HepG2 (cell line): ENCODE results near the gene ING1. TPM values are rescaled to one million over a fixed set of nuclear protein-coding genes. Genes with fewer than 3 reads are reported as not detected.
A peak's percentile ranks its signal among the peaks of the same experiment; 100 is the strongest.

ENCODE experiments used
- ARID2 ChIP-seq: sonication (generic); formaldehyde crosslinking; IDR thresholded peaks from 2 replicates; pipeline ENCODE4 v1.8.1; 2022; ENCODE audit warnings: mild to moderate bottlenecking, missing genetic modification reagents, borderline replicate concordance
- BORCS8-MEF2B ChIP-seq: sonication (generic); formaldehyde crosslinking; IDR thresholded peaks from 2 replicates; pipeline ENCODE4 v1.8.0; 2022; ENCODE audit warnings: mild to moderate bottlenecking, missing genetic modification reagents
- CCDC6 ChIP-seq: sonication (generic); formaldehyde crosslinking; IDR thresholded peaks from 2 replicates; pipeline ENCODE4 v1.8.1; 2022; ENCODE audit warnings: mild to moderate bottlenecking, missing genetic modification reagents, moderate library complexity
- DBP ChIP-seq: sonication (generic); formaldehyde crosslinking; IDR thresholded peaks from 2 replicates; pipeline ENCODE4 v1.4.0; 2020; ENCODE audit warnings: missing genetic modification reagents; ENCODE audit errors: not compliant biosample characterization
- HCFC1 ChIP-seq: fragments of 150-350 bp; IDR thresholded peaks from 2 replicates; pipeline ENCODE4 v1.6.1; 2014; ENCODE audit warnings: low read depth, low read length
- KDM2A ChIP-seq: sonication (generic); formaldehyde crosslinking; IDR thresholded peaks from 2 replicates; pipeline ENCODE4 v1.4.0; 2020; ENCODE audit warnings: low read depth, missing genetic modification reagents, borderline replicate concordance
- MXD1 ChIP-seq: sonication (generic); formaldehyde crosslinking; IDR thresholded peaks from 2 replicates; pipeline ENCODE4 v1.4.0; 2020; ENCODE audit warnings: mild to moderate bottlenecking, missing genetic modification reagents
- MXD3 ChIP-seq: IDR thresholded peaks from 2 replicates; pipeline ENCODE4 v1.6.1; 2016; ENCODE audit warnings: mild to moderate bottlenecking, missing biosample characterization, missing genetic modification reagents
- PHF21A ChIP-seq: sonication (generic); formaldehyde crosslinking; IDR thresholded peaks from 2 replicates; pipeline ENCODE4 v1.5.0; 2020; ENCODE audit warnings: mild to moderate bottlenecking, missing genetic modification reagents
- RFX3 ChIP-seq: IDR thresholded peaks from 2 replicates; pipeline ENCODE4 v1.6.1; 2016; ENCODE audit warnings: missing biosample characterization, missing genetic modification reagents
- SATB2 ChIP-seq: sonication (generic); formaldehyde crosslinking; IDR thresholded peaks from 2 replicates; pipeline ENCODE4 v1.5.0; 2020; ENCODE audit warnings: missing genetic modification reagents
- SP140L ChIP-seq: sonication (generic); formaldehyde crosslinking; IDR thresholded peaks from 2 replicates; pipeline ENCODE4 v1.4.0; 2020; ENCODE audit warnings: missing genetic modification reagents, borderline replicate concordance
- THAP7 ChIP-seq: sonication (generic); formaldehyde crosslinking; IDR thresholded peaks from 2 replicates; pipeline ENCODE4 v1.8.1; 2023; ENCODE audit warnings: mild to moderate bottlenecking, missing genetic modification reagents
- ZBTB33 ChIP-seq: sonication (generic); formaldehyde crosslinking; IDR thresholded peaks from 2 replicates; pipeline ENCODE4 v1.4.0; 2020; ENCODE audit warnings: missing genetic modification reagents
- ZBTB34 ChIP-seq: sonication (generic); formaldehyde crosslinking; IDR thresholded peaks from 2 replicates; pipeline ENCODE4 v1.8.0; 2022; ENCODE audit warnings: mild to moderate bottlenecking, missing genetic modification reagents
- ZBTB7A ChIP-seq: sonication (generic); formaldehyde crosslinking; IDR thresholded peaks from 2 replicates; pipeline ENCODE4 v1.8.0; 2022; ENCODE audit warnings: mild to moderate bottlenecking, missing genetic modification reagents
- ZFP1 ChIP-seq: IDR thresholded peaks from 2 replicates; pipeline ENCODE4 v1.6.1; 2016
- ZIK1 ChIP-seq: sonication (generic); formaldehyde crosslinking; IDR thresholded peaks from 2 replicates; pipeline ENCODE4 v1.5.0; 2020; ENCODE audit warnings: mild to moderate bottlenecking, low read depth, missing genetic modification reagents, borderline replicate concordance
- ZNF225 ChIP-seq: sonication (generic); formaldehyde crosslinking; IDR thresholded peaks from 2 replicates; pipeline ENCODE4 v1.4.0; 2020; ENCODE audit warnings: mild to moderate bottlenecking, missing genetic modification reagents
- ZNF710 ChIP-seq: sonication (generic); formaldehyde crosslinking; IDR thresholded peaks from 2 replicates; pipeline ENCODE4 v1.5.0; 2020; ENCODE audit warnings: mild to moderate bottlenecking, missing genetic modification reagents, borderline replicate concordance
- ZNF883 ChIP-seq: sonication (generic); formaldehyde crosslinking; IDR thresholded peaks from 2 replicates; pipeline ENCODE4 v1.5.1; 2020; ENCODE audit warnings: mild to moderate bottlenecking, missing genetic modification reagents; ENCODE audit errors: not compliant biosample characterization
- ZNF891 ChIP-seq: sonication (generic); formaldehyde crosslinking; IDR thresholded peaks from 2 replicates; pipeline ENCODE4 v1.5.0; 2020; ENCODE audit warnings: mild to moderate bottlenecking, missing genetic modification reagents
- polyA plus RNA-seq, 8 experiments: library from polyadenylated mRNA; depleted of rRNA in 3 of 8; stranded (reverse) in 7 of 8; unstranded in 1 of 8; fragments of >200 nt; fragmentation: Illumina TruSeq in 4 of 8; extraction: Trizol in 4 of 8; gene quantifications; 2 replicates each; pipeline versions ENCODE4 v1.2.1 to v1.2.3, GENCODE V29; 2011 to 2016; ENCODE audit warnings: low read depth in 4 of 8, missing spikeins in 1 of 8, mixed read lengths in 1 of 8; ENCODE audit not compliant: insufficient read depth in 1 of 8
- total RNA-seq, 5 experiments: library from RNA; depleted of rRNA; stranded (reverse); fragments of >200 nt; fragmentation: Illumina TruSeq; extraction: Trizol; gene quantifications; 2 replicates each; pipeline ENCODE4 v1.2.3, GENCODE V29; 2016; ENCODE audit warnings: low read depth in 1 of 5

ING1 gene
- total and polyA plus RNA-seq, 2 of the 13 experiments (the other 11 are each of a cell fraction or from before 2014, with no cell fraction given) = 8.1 to 16.1 TPM

GRCh38 chr13:110712081-110712848, 1.2 kb upstream of the ING1 start (continued):
- TF ChIP-seq ZNF710 (CRISPR knock-in tag) = no peak
- no peak for TF ChIP-seq ZNF225
- no peak for TF ChIP-seq ZNF883
- TF ChIP-seq ARID2 = peak; percentile 82; the same call in 1 of the 2 replicates
- no peak for TF ChIP-seq DBP (CRISPR knock-in tag)
- peak; percentile 53; the same call in 1 of the 2 replicates for TF ChIP-seq MXD1 (CRISPR knock-in tag)
- TF ChIP-seq ZNF891 (CRISPR knock-in tag) = no peak
- TF ChIP-seq SATB2 (CRISPR knock-in tag) = no peak; the same call in 1 of the 2 replicates
- 0 out of 2 replicates have a peak, but pooled peaks have one; percentile 78 for TF ChIP-seq BORCS8-MEF2B (CRISPR knock-in tag)
- TF ChIP-seq ZIK1 (CRISPR knock-in tag) = no peak; the same call in 1 of the 2 replicates
- TF ChIP-seq HCFC1 = peak; percentile 21; the same call in 1 of the 2 replicates
- no peak for TF ChIP-seq CCDC6 (CRISPR knock-in tag)
- no peak for TF ChIP-seq SP140L (CRISPR knock-in tag)
- TF ChIP-seq ZBTB34 (CRISPR knock-in tag) = no peak
- TF ChIP-seq THAP7 (CRISPR knock-in tag) = no peak
- TF ChIP-seq PHF21A (CRISPR knock-in tag) = no peak
- peak; percentile 64 for TF ChIP-seq KDM2A
- TF ChIP-seq MXD3 (CRISPR knock-in tag) = no peak
- peak; percentile 82 for TF ChIP-seq RFX3 (CRISPR knock-in tag)
- TF ChIP-seq ZBTB7A (CRISPR knock-in tag) = no peak
- no peak for TF ChIP-seq ZFP1 (CRISPR knock-in tag)
- no peak for TF ChIP-seq ZBTB33 (CRISPR knock-in tag)
